Measurements from ENCODE around the gene PER2.

PER2 gene

GRCh38 chr2:238235856-238236255, 52.6 kb downstream of the PER2 start:
- no peak overlapping the region for H2AFZ ChIP-seq (ENCODE audit: low read length, unreplicated experiment)
- H3K79me2 ChIP-seq (ENCODE audit: control insufficient read depth, insufficient read depth, low read length, unreplicated experiment) = no peaks in the 10 kb centered on the region
- H3K27ac ChIP-seq (ENCODE audit: low read depth, low read length) = no peak overlapping the region
- H3K27me3 ChIP-seq (ENCODE audit: insufficient read depth, low read length) = peaks cover 68% of the 10 kb centered on the region
- H3K4me3 ChIP-seq (ENCODE audit: low read depth, low read length) = no peak overlapping the region
- H3K4me1 ChIP-seq (ENCODE audit: control insufficient read depth, insufficient read depth, low read length, unreplicated experiment) = no peaks in the 10 kb centered on the region
- no peaks in the 10 kb centered on the region for H3K36me3 ChIP-seq (ENCODE audit: insufficient read depth, low read length)

GRCh38 chr2:238235331-238235732, 53.1 kb downstream of the PER2 start:
- Histone ChIP-seq H3K4me3 (ENCODE audit: low read depth, low read length) (no peak overlapping the region), H3K27ac (ENCODE audit: low read depth, low read length) (no peak overlapping the region), H3K4me1 (ENCODE audit: control insufficient read depth, insufficient read depth, low read length, unreplicated experiment) (no peaks in the 10 kb centered on the region), H3K36me3 (ENCODE audit: insufficient read depth, low read length) (no peaks in the 10 kb centered on the region), H2AFZ (ENCODE audit: low read length, unreplicated experiment) (no peak overlapping the region), H3K79me2 (ENCODE audit: control insufficient read depth, insufficient read depth, low read length, unreplicated experiment) (no peaks in the 10 kb centered on the region), H3K27me3 (ENCODE audit: insufficient read depth, low read length) (peaks cover 68% of the 10 kb centered on the region)

- no peaks in the 10 kb centered on the region for H3K4me1 ChIP-seq (ENCODE audit: control insufficient read depth, insufficient read depth, low read length, unreplicated experiment)
- peaks cover 70% of the 10 kb centered on the region for H3K27me3 ChIP-seq (ENCODE audit: insufficient read depth, low read length)
- no peaks in the 10 kb centered on the region for H3K36me3 ChIP-seq (ENCODE audit: insufficient read depth, low read length)
- no peaks in the 10 kb centered on the region for H3K79me2 ChIP-seq (ENCODE audit: control insufficient read depth, insufficient read depth, low read length, unreplicated experiment)
- H2AFZ ChIP-seq (ENCODE audit: low read length, unreplicated experiment) = no peak overlapping the region
- no peak overlapping the region for H3K4me3 ChIP-seq (ENCODE audit: low read depth, low read length)
- no peak overlapping the region for H3K27ac ChIP-seq (ENCODE audit: low read depth, low read length)
These were observed 54.8 kb downstream of the PER2 start for GRCh38 chr2:238233625-238234024.

- peaks cover 60% of the 10 kb centered on the region for H3K27me3 ChIP-seq (ENCODE audit: insufficient read depth, low read length)
- H3K4me1 ChIP-seq (ENCODE audit: control insufficient read depth, insufficient read depth, low read length, unreplicated experiment) = no peaks in the 10 kb centered on the region
- H3K27ac ChIP-seq (ENCODE audit: low read depth, low read length) = no peak overlapping the region
- H3K4me3 ChIP-seq (ENCODE audit: low read depth, low read length) = peak overlapping the region; percentile 64; the same call in 1 of the 2 replicates
- H2AFZ ChIP-seq (ENCODE audit: low read length, unreplicated experiment) = no peak overlapping the region
- no peaks in the 10 kb centered on the region for H3K36me3 ChIP-seq (ENCODE audit: insufficient read depth, low read length)
- H3K79me2 ChIP-seq (ENCODE audit: control insufficient read depth, insufficient read depth, low read length, unreplicated experiment) = no peaks in the 10 kb centered on the region
These were observed 56.6 kb downstream of the PER2 start for GRCh38 chr2:238231809-238232208.

GRCh38 chr2:238231251-238231793, 57.1 kb downstream of the PER2 start:
- Histone ChIP-seq H3K27ac (ENCODE audit: low read depth, low read length) (no peak overlapping the region), H3K4me1 (ENCODE audit: control insufficient read depth, insufficient read depth, low read length, unreplicated experiment) (no peaks in the 10 kb centered on the region), H3K4me3 (ENCODE audit: low read depth, low read length) (peak overlapping the region; percentile 64), H3K79me2 (ENCODE audit: control insufficient read depth, insufficient read depth, low read length, unreplicated experiment) (no peaks in the 10 kb centered on the region), H3K27me3 (ENCODE audit: insufficient read depth, low read length) (peaks cover 55% of the 10 kb centered on the region), H3K36me3 (ENCODE audit: insufficient read depth, low read length) (no peaks in the 10 kb centered on the region), H2AFZ (ENCODE audit: low read length, unreplicated experiment) (no peak overlapping the region)

DNA sequence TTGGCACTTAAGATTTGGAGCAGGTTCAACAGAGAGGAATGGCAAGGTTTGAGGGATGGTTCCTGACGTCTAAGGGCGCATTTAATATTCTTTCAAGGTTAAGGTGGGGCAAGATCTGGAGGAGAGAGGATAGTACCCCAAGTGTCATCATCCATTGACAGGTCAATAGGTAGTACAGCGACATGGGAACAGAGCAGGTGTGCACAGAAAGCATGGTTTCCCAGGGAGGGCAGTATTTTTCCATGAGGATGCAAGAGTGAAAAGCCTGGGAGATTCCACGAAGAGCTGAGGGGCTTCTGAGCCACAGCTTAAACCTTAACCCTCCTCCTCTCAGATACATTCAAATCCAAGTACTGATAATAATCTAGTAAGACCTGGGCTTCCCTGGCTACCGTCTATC, 57.7 kb downstream of the PER2 start:
- Histone ChIP-seq H3K79me2 (ENCODE audit: control insufficient read depth, insufficient read depth, low read length, unreplicated experiment) (no peaks in the 10 kb centered on the region), H3K4me1 (ENCODE audit: control insufficient read depth, insufficient read depth, low read length, unreplicated experiment) (no peaks in the 10 kb centered on the region), H3K4me3 (ENCODE audit: low read depth, low read length) (no peak overlapping the region), H3K36me3 (ENCODE audit: insufficient read depth, low read length) (no peaks in the 10 kb centered on the region), H3K27ac (ENCODE audit: low read depth, low read length) (no peak overlapping the region), H3K27me3 (ENCODE audit: insufficient read depth, low read length) (peaks cover 49% of the 10 kb centered on the region), H2AFZ (ENCODE audit: low read length, unreplicated experiment) (no peak overlapping the region)

- Histone ChIP-seq H3K4me3 (ENCODE audit: low read depth, low read length) (no peak overlapping the region), H2AFZ (ENCODE audit: low read length, unreplicated experiment) (no peak overlapping the region), H3K27me3 (ENCODE audit: insufficient read depth, low read length) (peaks cover 47% of the 10 kb centered on the region), H3K4me1 (ENCODE audit: control insufficient read depth, insufficient read depth, low read length, unreplicated experiment) (no peaks in the 10 kb centered on the region), H3K27ac (ENCODE audit: low read depth, low read length) (no peak overlapping the region), H3K79me2 (ENCODE audit: control insufficient read depth, insufficient read depth, low read length, unreplicated experiment) (no peaks in the 10 kb centered on the region), H3K36me3 (ENCODE audit: insufficient read depth, low read length) (no peaks in the 10 kb centered on the region)
These were observed 59.7 kb downstream of the PER2 start for GRCh38 chr2:238228700-238229099.

DNA sequence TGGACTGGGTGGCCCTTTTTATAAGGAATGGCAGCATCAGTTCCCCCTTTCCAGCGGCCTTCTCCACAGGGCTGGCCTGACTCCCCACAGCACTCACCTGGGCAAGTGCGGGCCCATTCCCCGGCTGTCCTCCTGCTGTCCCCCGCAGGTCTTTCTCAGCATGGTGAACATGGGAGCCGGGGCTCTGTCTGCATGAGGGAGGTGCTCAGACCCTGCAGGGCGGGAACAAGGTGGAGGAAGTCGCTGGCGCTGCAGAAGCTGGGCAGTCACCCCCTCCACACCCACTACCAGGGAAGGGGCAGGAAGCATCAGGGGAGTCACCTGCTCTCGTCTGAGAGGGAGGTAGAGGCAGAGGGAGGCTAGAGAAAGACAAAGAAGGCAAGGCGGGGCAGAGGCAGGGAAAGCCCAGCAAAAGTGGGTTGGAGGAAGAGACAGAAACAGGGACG, 60.8 kb downstream of the PER2 start:
- Histone ChIP-seq H3K4me3 (ENCODE audit: low read depth, low read length) (no peak overlapping the region), H3K79me2 (ENCODE audit: control insufficient read depth, insufficient read depth, low read length, unreplicated experiment) (no peaks in the 10 kb centered on the region), H2AFZ (ENCODE audit: low read length, unreplicated experiment) (no peak overlapping the region), H3K27ac (ENCODE audit: low read depth, low read length) (no peak overlapping the region), H3K36me3 (ENCODE audit: insufficient read depth, low read length) (no peaks in the 10 kb centered on the region), H3K27me3 (ENCODE audit: insufficient read depth, low read length) (peaks cover 45% of the 10 kb centered on the region), H3K4me1 (ENCODE audit: control insufficient read depth, insufficient read depth, low read length, unreplicated experiment) (no peaks in the 10 kb centered on the region)

- no peak overlapping the region for H3K27ac ChIP-seq (ENCODE audit: low read depth, low read length)
These were observed 61.5 kb downstream of the PER2 start for GRCh38 chr2:238226698-238227586.

GRCh38 chr2:238225911-238226697, 62.3 kb downstream of the PER2 start:
- Histone ChIP-seq H3K27ac (ENCODE audit: low read depth, low read length) (no peak overlapping the region), H3K4me1 (ENCODE audit: control insufficient read depth, insufficient read depth, low read length, unreplicated experiment) (no peaks in the 10 kb centered on the region), H3K79me2 (ENCODE audit: control insufficient read depth, insufficient read depth, low read length, unreplicated experiment) (no peaks in the 10 kb centered on the region), H3K4me3 (ENCODE audit: low read depth, low read length) (no peak overlapping the region), H2AFZ (ENCODE audit: low read length, unreplicated experiment) (no peak overlapping the region), H3K27me3 (ENCODE audit: insufficient read depth, low read length) (peaks cover 31% of the 10 kb centered on the region), H3K36me3 (ENCODE audit: insufficient read depth, low read length) (no peaks in the 10 kb centered on the region)

More at GRCh38 chr2:238226698-238227586, 61.5 kb downstream of the PER2 start:
- Histone ChIP-seq H3K79me2 (ENCODE audit: control insufficient read depth, insufficient read depth, low read length, unreplicated experiment) (no peaks in the 10 kb centered on the region), H3K4me3 (ENCODE audit: low read depth, low read length) (no peak overlapping the region), H3K27me3 (ENCODE audit: insufficient read depth, low read length) (peaks cover 38% of the 10 kb centered on the region), H2AFZ (ENCODE audit: low read length, unreplicated experiment) (no peak overlapping the region), H3K36me3 (ENCODE audit: insufficient read depth, low read length) (no peaks in the 10 kb centered on the region), H3K4me1 (ENCODE audit: control insufficient read depth, insufficient read depth, low read length, unreplicated experiment) (no peaks in the 10 kb centered on the region)

Data from ACC112 (cell line).